SK-N-SH (cell line): ENCODE measurements around the gene ATF6B. TPM values are rescaled to one million over a fixed set of nuclear protein-coding genes. Genes with fewer than 3 reads are reported as not detected.

Experiments used
- CTCF ChIA-PET: fragments of 300-600, 350-600 bp; formaldehyde crosslinking; extraction: SDS; loops from one replicate; lab custom pipeline; 2021; lab: Yijun Ruan, JAX
- POLR2A ChIA-PET: fragments of 350-600 bp; sonication (Branson Sonifier 250); formaldehyde crosslinking; extraction: SDS; loops from one replicate; lab custom pipeline; 2020; ENCODE audit warnings: antibody characterized with exemption, inconsistent platforms; lab: Yijun Ruan, JAX
- DNase-seq: peaks from one replicate; pipeline ENCODE4 v3.0.0; 2012
- H2AFZ ChIP-seq: fragments of 200-600 bp; sonication (generic); 2 replicates; pipeline ENCODE4 v1.8.1; 2016; ENCODE audit warnings: antibody characterized with exemption, mild to moderate bottlenecking, low read depth
- H3F3A ChIP-seq: fragments of 200-600 bp; sonication (generic); replicated peaks from 2 replicates; pipeline ENCODE3; 2016; ENCODE audit warnings: antibody characterized with exemption, mild to moderate bottlenecking; ENCODE audit not compliant: insufficient read depth
- H3K27ac ChIP-seq, 2 experiments: fragments of 200-500 bp in 1 of 2; fragments of 200-600 bp in 1 of 2; sonication (Bioruptor generic) in 1 of 2; sonication (generic), shearing (Covaris generic) in 1 of 2; 2 replicates each; pipeline versions ENCODE4 v1.5.1 to v1.6.1; 2014 to 2016; ENCODE audit warnings: low read depth in 2 of 2, inconsistent platforms in 1 of 2, low read length in 1 of 2, mild to moderate bottlenecking in 1 of 2, mixed read lengths in 1 of 2
- H3K27me3 ChIP-seq: fragments of 200-600 bp; sonication (generic), shearing (Covaris generic); 2 replicates; pipeline ENCODE4 v1.6.1; 2016; ENCODE audit warnings: mixed run types; ENCODE audit not compliant: insufficient read depth
- H3K36me3 ChIP-seq, 2 experiments: fragments of 200-500 bp in 1 of 2; fragments of 200-600 bp in 1 of 2; sonication (Bioruptor generic) in 1 of 2; sonication (generic) in 1 of 2; replicated peaks in 1 of 2; 2 replicates each; pipeline versions ENCODE3 to v1.5.1; 2014 to 2016; ENCODE audit warnings: low read length in 1 of 2, mild to moderate bottlenecking in 1 of 2; ENCODE audit not compliant: insufficient read depth in 2 of 2, control insufficient read depth in 1 of 2
- H3K4me1 ChIP-seq, 2 experiments: fragments of 200-500 bp in 1 of 2; fragments of 200-600 bp in 1 of 2; sonication (Bioruptor generic) in 1 of 2; sonication (generic), shearing (Covaris generic) in 1 of 2; 2 replicates each; pipeline versions ENCODE4 v1.5.1 to v1.6.1; 2014 to 2016; ENCODE audit warnings: low read depth in 1 of 2, low read length in 1 of 2, mixed run types in 1 of 2; ENCODE audit not compliant: insufficient read depth in 2 of 2, control insufficient read depth in 1 of 2
- H3K4me2 ChIP-seq: fragments of 200-600 bp; sonication (generic), shearing (Covaris generic); 2 replicates; pipeline ENCODE4 v1.6.1; 2017; ENCODE audit warnings: mixed run types
- H3K4me3 ChIP-seq, 2 experiments: fragments of 200-500 bp in 1 of 2; fragments of 200-600 bp in 1 of 2; sonication (Bioruptor generic) in 1 of 2; sonication (generic), shearing (Covaris generic) in 1 of 2; 2 replicates each; pipeline versions ENCODE4 v1.5.1 to v1.8.1; 2014 to 2016; ENCODE audit warnings: low read depth in 2 of 2, inconsistent platforms in 1 of 2, low read length in 1 of 2, mild to moderate bottlenecking in 1 of 2, mixed read lengths in 1 of 2, moderate library complexity in 1 of 2
- H3K79me2 ChIP-seq: fragments of 200-600 bp; sonication (generic); 2 replicates; pipeline ENCODE4 v1.8.1; 2017; ENCODE audit warnings: mild to moderate bottlenecking; ENCODE audit not compliant: insufficient read depth
- H3K9ac ChIP-seq: fragments of 200-600 bp; sonication (generic); 2 replicates; pipeline ENCODE4 v1.6.1; 2017; ENCODE audit warnings: mixed run types
- H3K9me2 ChIP-seq: fragments of 200-600 bp; sonication (generic); 2 replicates; pipeline ENCODE4 v1.6.1; 2017; ENCODE audit warnings: mixed run types
- H3K9me3 ChIP-seq: fragments of 200-600 bp; sonication (generic); 2 replicates; pipeline ENCODE4 v1.6.1; 2017; ENCODE audit warnings: mixed run types, mild to moderate bottlenecking, moderate library complexity
- H4K20me1 ChIP-seq: fragments of 200-600 bp; sonication (generic); 2 replicates; pipeline ENCODE4 v1.6.1; 2017; ENCODE audit warnings: mild to moderate bottlenecking, mixed run types; ENCODE audit not compliant: insufficient read depth
- JUND ChIP-seq: IDR thresholded peaks from 2 replicates; pipeline ENCODE4 v1.4.0; 2012
- MEF2A ChIP-seq: IDR thresholded peaks from 2 replicates; pipeline ENCODE4 v1.4.0; 2012; ENCODE audit warnings: low read depth, borderline replicate concordance
- MXI1 ChIP-seq: IDR thresholded peaks from 2 replicates; pipeline ENCODE4 v1.6.1; 2012; ENCODE audit warnings: mild to moderate bottlenecking, low read depth, low read length, improper control_type of control experiment
- POLR2AphosphoS5 ChIP-seq: IDR thresholded peaks from 2 replicates; pipeline ENCODE4 v1.6.1; 2012; ENCODE audit warnings: low read depth, low read length
- RAD21 ChIP-seq: IDR thresholded peaks from 2 replicates; pipeline ENCODE4 v1.6.1; 2012; ENCODE audit warnings: mild to moderate bottlenecking, low read length
- TCF12 ChIP-seq: IDR thresholded peaks from 2 replicates; pipeline ENCODE4 v1.4.0; 2012
- WGBS: methylation state at CpG from one replicate; pipeline ENCODE4 v1.1.6; 2017; ENCODE audit warnings: low lambda C conversion rate; 5-methylcytosine and 5-hydroxymethylcytosine counted together
- polyA plus RNA-seq, 3 experiments: library from polyadenylated mRNA; depleted of rRNA; stranded (reverse); fragments of >200 nt; gene quantifications; 2 replicates each; pipeline ENCODE4 v1.2.3, GENCODE V29; 2012
- TF ChIP-seq, protein P1 (sequence below): IDR thresholded peaks from 2 replicates; pipeline ENCODE4 v1.6.1; 2012; ENCODE audit warnings: mild to moderate bottlenecking, low read depth, low read length, moderate library complexity
- TF ChIP-seq, protein P2 (sequence below): fragments of 150-350 bp; IDR thresholded peaks from 2 replicates; pipeline ENCODE4 v1.6.1; 2016; ENCODE audit warnings: mild to moderate bottlenecking, low read depth, low read length
- TF ChIP-seq, protein P3 (sequence below): IDR thresholded peaks from 2 replicates; pipeline ENCODE4 v1.4.0; 2012; ENCODE audit warnings: low read depth, borderline replicate concordance
- TF ChIP-seq, protein P4 (sequence below): IDR thresholded peaks from 2 replicates; pipeline ENCODE4 v1.4.0; 2012; ENCODE audit warnings: low read depth

ATF6B gene
- polyA plus RNA-seq, 1 of the 3 experiments (the other 2 are of a cell fraction), result 61.3 TPM

DNA sequence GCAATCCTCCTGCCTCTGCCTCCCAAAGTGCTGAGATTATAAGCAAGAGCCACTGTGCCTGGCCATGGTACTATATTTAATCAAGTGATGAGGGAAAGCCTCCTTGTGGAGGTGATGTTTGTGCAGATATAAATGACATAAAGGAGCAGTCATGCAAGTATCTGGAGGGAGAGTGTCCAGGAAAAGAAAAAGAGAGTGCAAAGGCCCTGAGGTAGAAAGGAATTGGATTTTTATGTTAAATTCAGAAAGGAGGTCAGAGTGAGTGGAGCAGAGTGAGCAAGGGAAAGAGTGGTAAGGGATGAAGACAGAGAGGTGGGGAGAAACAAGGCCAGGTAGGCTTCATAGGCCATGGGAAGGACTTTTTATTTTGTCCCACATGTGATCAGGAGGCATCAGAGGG is 9.4 kb upstream of the ATF6B start (continued):
- TF ChIP-seq, protein P1, sequence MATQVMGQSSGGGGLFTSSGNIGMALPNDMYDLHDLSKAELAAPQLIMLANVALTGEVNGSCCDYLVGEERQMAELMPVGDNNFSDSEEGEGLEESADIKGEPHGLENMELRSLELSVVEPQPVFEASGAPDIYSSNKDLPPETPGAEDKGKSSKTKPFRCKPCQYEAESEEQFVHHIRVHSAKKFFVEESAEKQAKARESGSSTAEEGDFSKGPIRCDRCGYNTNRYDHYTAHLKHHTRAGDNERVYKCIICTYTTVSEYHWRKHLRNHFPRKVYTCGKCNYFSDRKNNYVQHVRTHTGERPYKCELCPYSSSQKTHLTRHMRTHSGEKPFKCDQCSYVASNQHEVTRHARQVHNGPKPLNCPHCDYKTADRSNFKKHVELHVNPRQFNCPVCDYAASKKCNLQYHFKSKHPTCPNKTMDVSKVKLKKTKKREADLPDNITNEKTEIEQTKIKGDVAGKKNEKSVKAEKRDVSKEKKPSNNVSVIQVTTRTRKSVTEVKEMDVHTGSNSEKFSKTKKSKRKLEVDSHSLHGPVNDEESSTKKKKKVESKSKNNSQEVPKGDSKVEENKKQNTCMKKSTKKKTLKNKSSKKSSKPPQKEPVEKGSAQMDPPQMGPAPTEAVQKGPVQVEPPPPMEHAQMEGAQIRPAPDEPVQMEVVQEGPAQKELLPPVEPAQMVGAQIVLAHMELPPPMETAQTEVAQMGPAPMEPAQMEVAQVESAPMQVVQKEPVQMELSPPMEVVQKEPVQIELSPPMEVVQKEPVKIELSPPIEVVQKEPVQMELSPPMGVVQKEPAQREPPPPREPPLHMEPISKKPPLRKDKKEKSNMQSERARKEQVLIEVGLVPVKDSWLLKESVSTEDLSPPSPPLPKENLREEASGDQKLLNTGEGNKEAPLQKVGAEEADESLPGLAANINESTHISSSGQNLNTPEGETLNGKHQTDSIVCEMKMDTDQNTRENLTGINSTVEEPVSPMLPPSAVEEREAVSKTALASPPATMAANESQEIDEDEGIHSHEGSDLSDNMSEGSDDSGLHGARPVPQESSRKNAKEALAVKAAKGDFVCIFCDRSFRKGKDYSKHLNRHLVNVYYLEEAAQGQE, result no peak

DNA sequence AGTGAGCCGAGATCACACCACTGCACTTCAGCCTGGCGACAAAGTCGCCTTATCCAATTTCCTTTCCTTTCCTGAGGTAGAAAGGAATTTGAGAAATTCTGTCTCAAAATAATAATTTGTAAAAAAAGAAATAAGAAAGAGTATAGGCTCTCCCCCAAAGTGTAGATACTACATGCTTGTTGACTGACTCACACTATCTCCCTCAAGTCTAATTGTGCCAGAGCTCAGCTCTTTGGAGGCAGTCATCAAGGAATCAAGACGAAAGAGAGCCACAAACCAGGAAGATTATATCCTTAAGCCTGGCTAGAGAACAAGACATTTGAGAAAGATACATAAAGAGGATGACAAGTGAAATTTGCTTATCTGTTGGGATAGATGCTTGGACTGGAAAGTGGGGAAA is 5.7 kb upstream of the ATF6B start:
- Histone ChIP-seq H3K9me3 (no peaks in the 10 kb centered on the region), H3K27ac (no peak overlapping the region), H2AFZ (peak overlapping the region; percentile 54; the same call in 1 of the 2 replicates), H3K27me3 (no peaks in the 10 kb centered on the region), H3K4me3 (no peak overlapping the region), H3K4me1 (peaks cover 5 to 8% of the 10 kb centered on the region in 2 experiments; a peak in 1 of 4 replicates), H3K79me2 (peaks cover 10% of the 10 kb centered on the region; the same call in 1 of the 2 replicates), H3K4me2 (no peak overlapping the region), H4K20me1 (no peaks in the 10 kb centered on the region), H3K9me2 (no peaks in the 10 kb centered on the region), H3K36me3 (no peaks in the 10 kb centered on the region), H3F3A (peaks cover 5% of the 10 kb centered on the region), H3K9ac (no peak overlapping the region)
- 67% methylated on average over 4 of the region's 4 CpGs for WGBS
- no peak for DNase-seq
- TF ChIP-seq, protein P2, sequence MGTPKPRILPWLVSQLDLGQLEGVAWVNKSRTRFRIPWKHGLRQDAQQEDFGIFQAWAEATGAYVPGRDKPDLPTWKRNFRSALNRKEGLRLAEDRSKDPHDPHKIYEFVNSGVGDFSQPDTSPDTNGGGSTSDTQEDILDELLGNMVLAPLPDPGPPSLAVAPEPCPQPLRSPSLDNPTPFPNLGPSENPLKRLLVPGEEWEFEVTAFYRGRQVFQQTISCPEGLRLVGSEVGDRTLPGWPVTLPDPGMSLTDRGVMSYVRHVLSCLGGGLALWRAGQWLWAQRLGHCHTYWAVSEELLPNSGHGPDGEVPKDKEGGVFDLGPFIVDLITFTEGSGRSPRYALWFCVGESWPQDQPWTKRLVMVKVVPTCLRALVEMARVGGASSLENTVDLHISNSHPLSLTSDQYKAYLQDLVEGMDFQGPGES, result no peak
- no peak for TF ChIP-seq TCF12
- TF ChIP-seq, protein P3, sequence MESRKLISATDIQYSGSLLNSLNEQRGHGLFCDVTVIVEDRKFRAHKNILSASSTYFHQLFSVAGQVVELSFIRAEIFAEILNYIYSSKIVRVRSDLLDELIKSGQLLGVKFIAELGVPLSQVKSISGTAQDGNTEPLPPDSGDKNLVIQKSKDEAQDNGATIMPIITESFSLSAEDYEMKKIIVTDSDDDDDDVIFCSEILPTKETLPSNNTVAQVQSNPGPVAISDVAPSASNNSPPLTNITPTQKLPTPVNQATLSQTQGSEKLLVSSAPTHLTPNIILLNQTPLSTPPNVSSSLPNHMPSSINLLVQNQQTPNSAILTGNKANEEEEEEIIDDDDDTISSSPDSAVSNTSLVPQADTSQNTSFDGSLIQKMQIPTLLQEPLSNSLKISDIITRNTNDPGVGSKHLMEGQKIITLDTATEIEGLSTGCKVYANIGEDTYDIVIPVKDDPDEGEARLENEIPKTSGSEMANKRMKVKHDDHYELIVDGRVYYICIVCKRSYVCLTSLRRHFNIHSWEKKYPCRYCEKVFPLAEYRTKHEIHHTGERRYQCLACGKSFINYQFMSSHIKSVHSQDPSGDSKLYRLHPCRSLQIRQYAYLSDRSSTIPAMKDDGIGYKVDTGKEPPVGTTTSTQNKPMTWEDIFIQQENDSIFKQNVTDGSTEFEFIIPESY, result no peak
- TF ChIP-seq, protein P4, sequence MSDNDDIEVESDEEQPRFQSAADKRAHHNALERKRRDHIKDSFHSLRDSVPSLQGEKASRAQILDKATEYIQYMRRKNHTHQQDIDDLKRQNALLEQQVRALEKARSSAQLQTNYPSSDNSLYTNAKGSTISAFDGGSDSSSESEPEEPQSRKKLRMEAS, result no peak
- TF ChIP-seq MEF2A, result no peak
- no peak for TF ChIP-seq RAD21
- TF ChIP-seq POLR2AphosphoS5, result no peak
- no peak for TF ChIP-seq JUND
- no peak for TF ChIP-seq MXI1
- ChIA-PET POLR2A (no interaction called here), CTCF (no interaction called here)
